GM23338 (cell line): ENCODE measurements around the gene DNM1L.

Source experiments
- EZH2 ChIP-seq: fragments of 200-600 bp; sonication (generic); IDR thresholded peaks from one replicate; pipeline ENCODE4 v1.8.0; 2017; ENCODE audit warnings: antibody characterized with exemption, mild to moderate bottlenecking, low read depth; ENCODE audit not compliant: unreplicated experiment
- JUNB ChIP-seq: IDR thresholded peaks from one replicate; pipeline ENCODE4 v1.6.1; 2016; ENCODE audit warnings: antibody characterized with exemption; ENCODE audit not compliant: unreplicated experiment
- TF ChIP-seq, protein P1 (sequence below), 2 experiments: fragments of 200-600 bp in 1 of 2; sonication (generic) in 1 of 2; conservative IDR thresholded peaks; 2 replicates each; pipeline versions ENCODE4 v1.5.1 to v1.6.1; 2016 to 2017; ENCODE audit warnings: antibody characterized with exemption in 2 of 2, low read depth in 2 of 2, mild to moderate bottlenecking in 2 of 2, moderate library complexity in 1 of 2

DNA sequence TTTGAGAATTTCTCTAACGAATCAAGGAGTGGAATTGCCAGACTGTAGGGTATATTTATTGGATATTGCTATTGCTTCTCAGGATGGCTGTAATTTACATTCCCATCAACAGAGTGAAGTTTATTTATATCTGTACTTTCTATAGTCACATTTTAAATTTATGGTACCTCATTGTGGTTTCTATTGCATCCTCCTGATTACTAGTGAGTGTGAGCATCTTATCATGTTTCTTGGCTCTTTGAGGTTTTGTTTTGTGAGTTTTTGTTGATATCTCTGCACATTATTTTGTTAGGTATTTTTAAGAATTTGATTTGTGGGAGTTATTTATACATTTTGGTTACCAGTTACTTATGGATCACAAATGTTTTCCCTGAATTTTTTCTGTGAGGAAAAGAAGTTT, 13.9 kb downstream of the DNM1L start:
- TF ChIP-seq, protein P1, sequence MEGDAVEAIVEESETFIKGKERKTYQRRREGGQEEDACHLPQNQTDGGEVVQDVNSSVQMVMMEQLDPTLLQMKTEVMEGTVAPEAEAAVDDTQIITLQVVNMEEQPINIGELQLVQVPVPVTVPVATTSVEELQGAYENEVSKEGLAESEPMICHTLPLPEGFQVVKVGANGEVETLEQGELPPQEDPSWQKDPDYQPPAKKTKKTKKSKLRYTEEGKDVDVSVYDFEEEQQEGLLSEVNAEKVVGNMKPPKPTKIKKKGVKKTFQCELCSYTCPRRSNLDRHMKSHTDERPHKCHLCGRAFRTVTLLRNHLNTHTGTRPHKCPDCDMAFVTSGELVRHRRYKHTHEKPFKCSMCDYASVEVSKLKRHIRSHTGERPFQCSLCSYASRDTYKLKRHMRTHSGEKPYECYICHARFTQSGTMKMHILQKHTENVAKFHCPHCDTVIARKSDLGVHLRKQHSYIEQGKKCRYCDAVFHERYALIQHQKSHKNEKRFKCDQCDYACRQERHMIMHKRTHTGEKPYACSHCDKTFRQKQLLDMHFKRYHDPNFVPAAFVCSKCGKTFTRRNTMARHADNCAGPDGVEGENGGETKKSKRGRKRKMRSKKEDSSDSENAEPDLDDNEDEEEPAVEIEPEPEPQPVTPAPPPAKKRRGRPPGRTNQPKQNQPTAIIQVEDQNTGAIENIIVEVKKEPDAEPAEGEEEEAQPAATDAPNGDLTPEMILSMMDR (conservative IDR thresholded peaks at IDR 0.05; ENCODE audit: low read depth in 2 of 2) = no peak
- TF ChIP-seq EZH2 (no peak), JUNB (no peak)
